C4-2B (cell line): Measurements from ENCODE around the gene TAF15.

Experiments used
- CTCF ChIP-seq: fragments of 450-650 bp; conservative IDR thresholded peaks from 2 replicates; pipeline ENCODE4 v1.5.1; 2017; ENCODE audit warnings: mild to moderate bottlenecking
- ZFX ChIP-seq: fragments of 450-650 bp; IDR thresholded peaks from 2 replicates; pipeline ENCODE4 v1.6.1; 2017

- TF ChIP-seq CTCF (no peak), ZFX (no peak)
Observed at GRCh38 chr17:35819455-35819854, 10.2 kb downstream of the TAF15 start.
